ENCODE results near the gene KANK4. TPM values are rescaled to one million over a fixed set of nuclear protein-coding genes. Genes with fewer than 3 reads are reported as not detected.
"Not testable (repeated sequence)": the region's sequence is repeated elsewhere in the genome, so short reads cannot be mapped to it uniquely, and the experiment has no call there.

The KANK4 gene
- total and polyA plus RNA-seq, 2 donors (not counting 1 experiment from before 2014, with no cell fraction given) = not detected

DNA sequence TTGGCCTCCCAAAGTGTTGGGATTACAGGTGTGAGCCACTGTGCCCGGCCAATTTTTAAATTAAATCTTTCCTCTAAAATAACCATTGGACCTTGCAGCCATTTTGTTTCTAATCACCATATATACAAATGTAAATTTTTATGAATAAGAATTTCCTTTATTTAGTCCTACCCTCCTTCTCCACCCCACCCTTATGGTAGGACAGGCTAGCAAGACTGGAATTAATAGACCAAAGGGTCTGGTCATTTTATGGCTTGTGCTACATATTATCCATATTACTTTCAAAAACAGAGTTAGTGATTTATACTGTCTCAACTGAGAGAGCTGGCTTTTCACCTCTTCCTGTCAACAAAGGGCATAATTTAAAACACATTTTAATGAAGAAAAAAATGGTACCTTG lies 98.1 kb downstream of the KANK4 start:
- no peaks in the 10 kb centered on the region for H3K27me3 Mint-ChIP-seq

DNA sequence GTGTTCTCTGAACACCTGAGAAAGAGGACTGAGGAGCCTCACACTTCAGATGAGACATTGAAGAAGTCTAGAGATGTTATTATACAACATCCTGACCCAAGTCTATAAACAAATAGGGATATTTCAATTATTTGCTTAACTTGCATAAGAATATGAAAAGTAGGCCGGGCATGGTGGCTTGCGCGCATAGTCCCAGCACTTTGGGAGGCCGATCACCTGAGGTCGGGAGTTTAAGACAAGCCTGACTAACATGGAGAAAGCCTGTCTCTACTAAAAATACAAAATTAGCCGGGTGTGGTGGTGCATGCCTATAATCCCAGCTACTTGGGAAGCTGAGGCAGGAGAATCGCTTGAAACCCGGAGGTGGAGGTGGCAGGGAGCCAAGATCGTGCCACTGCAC lies 98.8 kb downstream of the KANK4 start:
- H3K36me3 ChIP-seq (replicated peaks in 1 of 2; ENCODE audit: control extremely low read depth in 1 of 2, control insufficient read depth in 1 of 2, extremely low read depth in 1 of 2, insufficient read depth in 2 of 2, low read length in 1 of 2); ATAC-seq (ENCODE audit: low read depth); H3K27me3 ChIP-seq (replicated peaks in 1 of 4; ENCODE audit: control extremely low read depth in 1 of 4, control insufficient read depth in 3 of 4, insufficient read depth in 4 of 4, low read length in 3 of 4); CTCF ChIA-PET; H3K9me3 Mint-ChIP-seq (ENCODE audit: insufficient read depth); H3K4me1 ChIP-seq (ENCODE audit: control insufficient read depth in 2 of 2, insufficient read depth in 2 of 2, low read length in 2 of 2); H4K20me1 ChIP-seq (ENCODE audit: control insufficient read depth, insufficient read depth, low read length, poor library complexity, severe bottlenecking); H3K4me3 ChIP-seq (ENCODE audit: control extremely low read depth in 1 of 5, extremely low read depth in 1 of 5, insufficient read depth in 1 of 5, low read depth in 2 of 5, low read length in 4 of 5); H3K27ac Mint-ChIP-seq; H3K4me3 Mint-ChIP-seq; DNase-seq; POLR2A ChIA-PET; H3K4me2 ChIP-seq (replicated peaks; ENCODE audit: low read depth, low read length, poor library complexity, severe bottlenecking); H3K27me3 Mint-ChIP-seq; H3K27ac ChIP-seq (ENCODE audit: low read length in 2 of 2); H2AFZ ChIP-seq (ENCODE audit: insufficient read depth, low read depth, low read length, poor library complexity, severe bottlenecking); H3K4me1 Mint-ChIP-seq; intact Hi-C loops (cut with micrococcal nuclease); H3K79me2 ChIP-seq (ENCODE audit: control insufficient read depth, insufficient read depth, low read length); H3K9me3 ChIP-seq (ENCODE audit: control extremely low read depth in 1 of 3, control insufficient read depth in 2 of 3, insufficient read depth in 1 of 3, low read length in 2 of 3); H3K9ac ChIP-seq (ENCODE audit: low read length): not testable (repeated sequence)
- WGBS (ENCODE audit: insufficient coverage) = 92% methylated on average over 6 of the region's 9 CpGs

More for the DNA sequence above, 98.1 kb downstream of the KANK4 start:
- Mint-ChIP-seq H3K27ac (no peak overlapping the region), H3K4me1 (no peaks in the 10 kb centered on the region), H3K4me3 (no peak overlapping the region), H3K9me3 (ENCODE audit: insufficient read depth) (no peaks in the 10 kb centered on the region)
- no peak overlapping the region for H3K9ac ChIP-seq (ENCODE audit: low read length)
- no peak for TF ChIP-seq EZH2 (IDR thresholded peaks at IDR 0.05; ENCODE audit: borderline replicate concordance, insufficient read depth, low read depth, low read length, poor library complexity, severe bottlenecking)
- no peak for TF ChIP-seq CTCF (IDR thresholded peaks at IDR 0.05)
- no peaks in the 10 kb centered on the region for H3K79me2 ChIP-seq (ENCODE audit: control insufficient read depth, insufficient read depth, low read length)
- no CpG with 5 or more reads among the region's 1 CpG for WGBS (ENCODE audit: insufficient coverage)
- H3K27me3 ChIP-seq (replicated peaks in 1 of 4; ENCODE audit: control extremely low read depth in 1 of 4, control insufficient read depth in 3 of 4, insufficient read depth in 4 of 4, low read length in 3 of 4) = no peaks in the 10 kb centered on the region
- H2AFZ ChIP-seq (ENCODE audit: insufficient read depth, low read depth, low read length, poor library complexity, severe bottlenecking) = no peak overlapping the region
- no peaks in the 10 kb centered on the region for H4K20me1 ChIP-seq (ENCODE audit: control insufficient read depth, insufficient read depth, low read length, poor library complexity, severe bottlenecking)
- intact Hi-C loops (cut with micrococcal nuclease) = no loop called here
- no peak overlapping the region for H3K4me2 ChIP-seq (replicated peaks; ENCODE audit: low read depth, low read length, poor library complexity, severe bottlenecking)
- peaks cover 0 to 3% (median 0%) of the 10 kb centered on the region in 3 donors for H3K9me3 ChIP-seq (ENCODE audit: control extremely low read depth in 1 of 3, control insufficient read depth in 2 of 3, insufficient read depth in 1 of 3, low read length in 2 of 3)
- no peak overlapping the region for H3K4me3 ChIP-seq (ENCODE audit: control extremely low read depth in 1 of 5, extremely low read depth in 1 of 5, insufficient read depth in 1 of 5, low read depth in 2 of 5, low read length in 4 of 5)
- no peaks in the 10 kb centered on the region for H3K36me3 ChIP-seq (replicated peaks in 1 of 2; ENCODE audit: control extremely low read depth in 1 of 2, control insufficient read depth in 1 of 2, extremely low read depth in 1 of 2, insufficient read depth in 2 of 2, low read length in 1 of 2)
- no peak overlapping the region for H3K27ac ChIP-seq (ENCODE audit: low read length in 2 of 2)
- ATAC-seq (ENCODE audit: low read depth) (no peak), DNase-seq (no peak)
- ChIA-PET POLR2A (no interaction called here), CTCF (no interaction called here)
- no peaks in the 10 kb centered on the region for H3K4me1 ChIP-seq (ENCODE audit: control insufficient read depth in 2 of 2, insufficient read depth in 2 of 2, low read length in 2 of 2)

Measured in B cell (primary cell).